DOHH2 (cell line): ENCODE data around the gene TEX19.

Experiments
- EZH2phosphoT487 ChIP-seq: fragments of 200-600 bp; sonication (generic); IDR thresholded peaks from 2 replicates; pipeline ENCODE4 v1.6.1; 2017; ENCODE audit warnings: borderline replicate concordance, mild to moderate bottlenecking, antibody characterized with exemption, low read length, moderate library complexity, mixed read lengths
- TF ChIP-seq, protein P1 (sequence below): fragments of 200-600 bp; sonication (generic); IDR thresholded peaks from one replicate; pipeline ENCODE4 v1.5.1; 2014; ENCODE audit warnings: antibody characterized with exemption, mild to moderate bottlenecking, low read depth, low read length; ENCODE audit not compliant: poor library complexity, severe bottlenecking

- TF ChIP-seq, protein P1, sequence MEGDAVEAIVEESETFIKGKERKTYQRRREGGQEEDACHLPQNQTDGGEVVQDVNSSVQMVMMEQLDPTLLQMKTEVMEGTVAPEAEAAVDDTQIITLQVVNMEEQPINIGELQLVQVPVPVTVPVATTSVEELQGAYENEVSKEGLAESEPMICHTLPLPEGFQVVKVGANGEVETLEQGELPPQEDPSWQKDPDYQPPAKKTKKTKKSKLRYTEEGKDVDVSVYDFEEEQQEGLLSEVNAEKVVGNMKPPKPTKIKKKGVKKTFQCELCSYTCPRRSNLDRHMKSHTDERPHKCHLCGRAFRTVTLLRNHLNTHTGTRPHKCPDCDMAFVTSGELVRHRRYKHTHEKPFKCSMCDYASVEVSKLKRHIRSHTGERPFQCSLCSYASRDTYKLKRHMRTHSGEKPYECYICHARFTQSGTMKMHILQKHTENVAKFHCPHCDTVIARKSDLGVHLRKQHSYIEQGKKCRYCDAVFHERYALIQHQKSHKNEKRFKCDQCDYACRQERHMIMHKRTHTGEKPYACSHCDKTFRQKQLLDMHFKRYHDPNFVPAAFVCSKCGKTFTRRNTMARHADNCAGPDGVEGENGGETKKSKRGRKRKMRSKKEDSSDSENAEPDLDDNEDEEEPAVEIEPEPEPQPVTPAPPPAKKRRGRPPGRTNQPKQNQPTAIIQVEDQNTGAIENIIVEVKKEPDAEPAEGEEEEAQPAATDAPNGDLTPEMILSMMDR = no peak
- no peak for TF ChIP-seq EZH2phosphoT487
Observed at GRCh38 chr17:82372249-82373071, 13.4 kb downstream of the TEX19 start.
